Adrenal gland (tissue), 12 donors: ENCODE results near the gene WBP11. TPM values are rescaled to one million over a fixed set of nuclear protein-coding genes. Genes with fewer than 3 reads are reported as not detected.
"Not testable (repeated sequence)": the region's sequence is repeated elsewhere in the genome, so short reads cannot be mapped to it uniquely, and the experiment has no call there.

Source experiments
- DNase-seq, 7 donors: peaks; one replicate each; pipeline ENCODE4 v3.0.0-alpha.2; 2019 to 2020
- H3K27ac ChIP-seq, 5 donors: fragments of 200-600 bp; sonication (generic) in 4 of 5; 1 replicate in 3 of 5; 2 replicates in 2 of 5; pipeline versions ENCODE4 v1.5.1 to v1.8.0; 2016 to 2020; ENCODE audit warnings: mild to moderate bottlenecking in 1 of 5
- H3K27me3 ChIP-seq: fragments of 200-600 bp; 2 replicates; pipeline ENCODE4 v1.8.0; 2021
- H3K36me3 ChIP-seq, 2 donors: fragments of 200-600 bp; replicated peaks in 1 of 2; 1 replicate in 1 of 2; 2 replicates in 1 of 2; pipeline versions ENCODE4 v1.5.1 to v1.8.0; 2018 to 2022
- H3K4me1 ChIP-seq, 2 donors: fragments of 200-600 bp; replicated peaks in 1 of 2; 1 replicate in 1 of 2; 2 replicates in 1 of 2; pipeline versions ENCODE4 v1.5.1 to v1.8.0; 2018 to 2021
- H3K4me3 ChIP-seq, 4 donors: fragments of 200-600 bp; sonication (generic) in 3 of 4; one replicate each; pipeline ENCODE4 v1.5.1; 2016 to 2018
- H3K9me3 ChIP-seq, 3 donors: fragments of 200-600 bp; sonication (generic) in 1 of 3; replicated peaks in 1 of 3; 1 replicate in 2 of 3; 2 replicates in 1 of 3; pipeline versions ENCODE4 v1.5.1 to v1.8.0; 2016 to 2021
- POLR2A ChIP-seq, 2 donors: fragments of 450-650 bp; IDR thresholded peaks; one replicate each; pipeline ENCODE4 v1.6.1; 2017; ENCODE audit warnings: antibody characterized with exemption in 2 of 2, mild to moderate bottlenecking in 2 of 2, moderate library complexity in 1 of 2
- WGBS, 4 donors: extraction: QIAGEN DNeasy Blood & Tissue Kit in 2 of 4; methylation state at CpG; one replicate each; pipeline versions ENCODE4 v1.1.5 to v1.1.7; 2013 to 2017; 5-methylcytosine and 5-hydroxymethylcytosine counted together
- intact Hi-C, 2 donors: fragments of 100-400 bp; cut with DNase I; formaldehyde crosslinking; loops; one replicate each; pipeline versions ENCODE4 v1.14.1 to v1.15.0; 2022 to 2023
- polyA plus RNA-seq, 3 donors: library from polyadenylated mRNA; stranded (reverse); fragments of 200-250 nt in 2 of 3; fragments of 350-450 nt in 1 of 3; fragmentation: Illumina TruSeq in 1 of 3; extraction: RNeasy Lipid Tissue Mini Kit (QIAGEN cat#74804) in 1 of 3; gene quantifications; one replicate each; pipeline ENCODE4 v1.2.3, GENCODE V29; 2013 to 2014
- total RNA-seq, 9 donors: library from RNA; depleted of rRNA in 4 of 9; stranded (reverse); fragments of >200 nt in 4 of 9; fragments of 120-200 nt in 1 of 9; fragmentation: NEBNext Ultra II Directional in 1 of 9; extraction: Animal tissue kit (Norgen Biotek cat#: 25700) in 1 of 9; gene quantifications; one replicate each; pipeline versions ENCODE4 v1.1.0 to v1.2.4, GENCODE V29; 2013 to 2023
- TF ChIP-seq, protein P1 (sequence below), 6 experiments: fragments of 450-650 bp in 4 of 6; fragments of 200-600 bp in 2 of 6; sonication (generic) in 1 of 6; IDR thresholded peaks; 1 replicate in 5 of 6; 2 replicates in 1 of 6; pipeline versions ENCODE4 v1.5.1 to v1.8.0; 2016 to 2021; ENCODE audit warnings: antibody characterized with exemption in 6 of 6, mild to moderate bottlenecking in 2 of 6, moderate library complexity in 1 of 6
- donor health status: healthy with polysubstance abuse.
- donor health status: Bipolar disorder and iron deficiency.
- donor health status: DM: yes; HTN: yes; CAD: no.
- donor health status: DM: no; HTN: no; CAD: no.
- donor health status: DM: no; HTN: no; CAD: no.
- donor health status: DM: yes; HTN: yes; CAD: no.

Gene WBP11
- total and polyA plus RNA-seq, 12 donors: 11.5 to 112 (median 24.8) TPM

- Histone ChIP-seq H3K27me3 (no peaks in the 10 kb centered on the region), H3K9me3 (no peaks in the 10 kb centered on the region), H3K4me1 (peaks cover 4 to 24% of the 10 kb centered on the region in 2 donors), H3K36me3 (no peaks in the 10 kb centered on the region), H3K4me3 (peak overlapping the region; percentile 65 to 92 (median 81)), H3K27ac (peak overlapping the region; percentile 87 to 99 (median 95))
- intact Hi-C loops: no loop called here
- 0 to 3% (median 2%) methylated on average over 18 to 26 of the region's 26 CpGs for WGBS, 4 donors
- TF ChIP-seq, protein P1, sequence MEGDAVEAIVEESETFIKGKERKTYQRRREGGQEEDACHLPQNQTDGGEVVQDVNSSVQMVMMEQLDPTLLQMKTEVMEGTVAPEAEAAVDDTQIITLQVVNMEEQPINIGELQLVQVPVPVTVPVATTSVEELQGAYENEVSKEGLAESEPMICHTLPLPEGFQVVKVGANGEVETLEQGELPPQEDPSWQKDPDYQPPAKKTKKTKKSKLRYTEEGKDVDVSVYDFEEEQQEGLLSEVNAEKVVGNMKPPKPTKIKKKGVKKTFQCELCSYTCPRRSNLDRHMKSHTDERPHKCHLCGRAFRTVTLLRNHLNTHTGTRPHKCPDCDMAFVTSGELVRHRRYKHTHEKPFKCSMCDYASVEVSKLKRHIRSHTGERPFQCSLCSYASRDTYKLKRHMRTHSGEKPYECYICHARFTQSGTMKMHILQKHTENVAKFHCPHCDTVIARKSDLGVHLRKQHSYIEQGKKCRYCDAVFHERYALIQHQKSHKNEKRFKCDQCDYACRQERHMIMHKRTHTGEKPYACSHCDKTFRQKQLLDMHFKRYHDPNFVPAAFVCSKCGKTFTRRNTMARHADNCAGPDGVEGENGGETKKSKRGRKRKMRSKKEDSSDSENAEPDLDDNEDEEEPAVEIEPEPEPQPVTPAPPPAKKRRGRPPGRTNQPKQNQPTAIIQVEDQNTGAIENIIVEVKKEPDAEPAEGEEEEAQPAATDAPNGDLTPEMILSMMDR (IDR thresholded peaks at IDR 0.05): no peak
- no peak for TF ChIP-seq POLR2A (IDR thresholded peaks at IDR 0.05)
- DNase-seq: peak in 6 of 7 donors; percentile 40 to 75 (median 52)
Measured at GRCh38 chr12:14769466-14769968, 33.8 kb downstream of the WBP11 start.

GRCh38 chr12:14768823-14769405, 34.4 kb downstream of the WBP11 start:
- H3K9me3 ChIP-seq: no peaks in the 10 kb centered on the region
- peak overlapping the region; percentile 11 to 92 (median 70) for H3K4me3 ChIP-seq
- H3K36me3 ChIP-seq: no peaks in the 10 kb centered on the region
- H3K4me1 ChIP-seq: peaks cover 4 to 24% of the 10 kb centered on the region in 2 donors
- peak overlapping the region; percentile 87 to 99 (median 95) for H3K27ac ChIP-seq
- TF ChIP-seq POLR2A (IDR thresholded peaks at IDR 0.05): no peak
- TF ChIP-seq, protein P1 (IDR thresholded peaks at IDR 0.05): no peak
- intact Hi-C loops: no loop called here
- no peaks in the 10 kb centered on the region for H3K27me3 ChIP-seq
- peak in 6 of 7 donors; percentile 32 to 65 (median 39) for DNase-seq
- WGBS, 4 donors: 34 to 37% (median 36%) methylated on average over 15 to 16 of the region's 16 CpGs

DNA sequence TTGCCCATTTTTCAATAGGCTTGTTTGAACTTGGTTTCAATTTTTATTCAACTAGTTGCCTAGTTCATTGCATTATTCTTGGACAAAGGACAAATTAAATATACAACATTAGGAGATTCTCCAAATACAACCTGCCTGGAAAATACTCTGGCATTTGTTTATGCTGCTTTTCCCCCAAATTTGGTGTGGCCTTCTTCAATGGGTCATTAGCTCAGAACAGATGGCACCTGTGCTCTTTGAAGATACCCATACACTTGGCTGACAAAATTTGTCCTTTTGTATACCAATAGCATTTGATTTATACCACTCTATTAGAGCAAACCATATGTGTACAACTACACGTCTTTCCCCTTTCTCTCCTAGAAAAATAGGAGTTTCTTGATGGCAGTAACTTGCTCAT, 35.7 kb downstream of the WBP11 start:
- peaks cover 4 to 24% of the 10 kb centered on the region in 2 donors for H3K4me1 ChIP-seq
- TF ChIP-seq POLR2A (IDR thresholded peaks at IDR 0.05): no peak
- TF ChIP-seq, protein P1 (IDR thresholded peaks at IDR 0.05): no peak
- no peak for DNase-seq
- peak overlapping the region in 2 of 5 donors; percentile 17 to 99 for H3K27ac ChIP-seq
- no peaks in the 10 kb centered on the region for H3K36me3 ChIP-seq
- WGBS, 4 donors: 69 to 87% (median 79%) methylated on average over 1 of the region's 1 CpG
- peak overlapping the region in 1 of 4 donors; percentile 75 for H3K4me3 ChIP-seq
- no peaks in the 10 kb centered on the region for H3K27me3 ChIP-seq
- H3K9me3 ChIP-seq: no peaks in the 10 kb centered on the region
- intact Hi-C loops: no loop called here

DNA sequence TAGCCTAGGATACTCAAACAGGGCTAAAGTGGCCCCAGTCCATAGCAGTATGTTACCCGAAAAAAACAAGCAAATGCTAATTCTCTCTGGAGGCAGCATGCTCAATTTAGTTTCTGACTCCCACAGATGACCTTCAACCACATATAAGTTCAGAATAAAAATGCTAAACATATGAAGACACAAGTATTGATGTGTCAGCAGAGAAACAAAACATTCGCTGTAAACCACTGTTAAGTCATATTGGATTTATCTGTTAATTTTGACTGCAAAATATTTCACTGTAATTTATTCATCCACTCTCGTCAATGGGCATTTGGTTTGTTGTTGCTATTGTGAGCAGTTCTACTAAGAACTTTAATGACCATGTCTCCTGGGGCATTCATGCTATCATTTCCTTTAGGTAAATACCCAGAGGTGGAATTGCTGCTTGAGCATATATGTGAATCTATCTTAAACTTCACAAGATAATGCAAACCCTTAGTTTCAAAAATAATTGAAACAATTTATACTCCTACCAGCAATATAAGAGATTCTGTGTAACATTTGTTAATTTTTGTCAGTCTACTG, 36.5 kb downstream of the WBP11 start:
- Histone ChIP-seq H3K36me3 (no peaks in the 10 kb centered on the region), H3K4me3 (no peak overlapping the region), H3K4me1 (peaks cover 4 to 32% of the 10 kb centered on the region in 2 donors), H3K9me3 (no peaks in the 10 kb centered on the region), H3K27me3 (no peaks in the 10 kb centered on the region), H3K27ac (no peak overlapping the region)
- DNase-seq: no peak
- intact Hi-C loops: no loop called here
- 82 to 89% (median 87%) methylated on average over 3 of the region's 3 CpGs for WGBS, 4 donors
- TF ChIP-seq, protein P1 (IDR thresholded peaks at IDR 0.05): no peak
- no peak for TF ChIP-seq POLR2A (IDR thresholded peaks at IDR 0.05)

DNA sequence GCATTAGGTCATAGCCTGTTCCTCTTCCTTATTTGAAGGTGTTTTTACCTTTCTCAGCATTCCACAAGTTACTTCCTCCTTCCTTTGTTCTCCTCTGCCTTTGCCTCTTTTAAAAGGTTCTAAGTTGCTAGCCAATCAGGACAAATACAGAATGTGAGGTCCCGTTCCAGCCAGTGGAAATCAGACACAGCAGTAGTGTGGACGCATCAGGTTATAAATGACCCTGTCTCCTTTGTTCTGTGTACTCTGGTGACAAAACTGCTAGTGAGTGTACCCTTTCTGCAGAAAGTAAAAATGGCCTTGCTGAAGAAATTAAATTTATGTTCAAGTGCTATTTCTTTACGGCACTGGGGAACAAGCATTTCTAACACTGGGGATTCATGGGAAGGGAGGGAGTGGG, 37.3 kb downstream of the WBP11 start:
- H3K36me3 ChIP-seq, H3K27me3 ChIP-seq, DNase-seq, H3K27ac ChIP-seq, H3K4me3 ChIP-seq, H3K9me3 ChIP-seq, intact Hi-C loops: not testable (repeated sequence)
- WGBS, 4 donors: 92 to 98% (median 95%) methylated on average over 3 of the region's 3 CpGs
- peaks cover 0 to 29% of the 10 kb centered on the region in 2 donors for H3K4me1 ChIP-seq
